GM23338 (cell line): ENCODE measurements around the gene ERP27. TPM values are rescaled to one million over a fixed set of nuclear protein-coding genes. Genes with fewer than 3 reads are reported as not detected.

Experiments used
- ATAC-seq: fragments of 200-7000 bp; cut with Tn5 transposase; 3 replicates; pipeline ENCODE4 v1.9.1; 2020
- DNase-seq: peaks from one replicate; pipeline ENCODE4 v3.0.0-alpha.2; 2015; ENCODE audit warnings: low spot score
- H2AFZ ChIP-seq: fragments of 200-600 bp; sonication (generic); 2 replicates; pipeline ENCODE4 v1.8.0; 2016; ENCODE audit warnings: antibody characterized with exemption, mild to moderate bottlenecking, moderate library complexity
- H3F3A ChIP-seq: fragments of 200-600 bp; sonication (generic); replicated peaks from 2 replicates; pipeline ENCODE4 v1.8.0; 2017; ENCODE audit warnings: antibody characterized with exemption, mixed run types, low read depth
- H3K27ac ChIP-seq: fragments of 200-600 bp; sonication (generic); 2 replicates; pipeline ENCODE4 v1.6.1; 2016; ENCODE audit warnings: low read depth
- H3K27me3 ChIP-seq: fragments of 200-600 bp; sonication (generic); 2 replicates; pipeline ENCODE4 v1.8.0; 2016; ENCODE audit warnings: mild to moderate bottlenecking, mixed run types, moderate library complexity; ENCODE audit not compliant: insufficient read depth
- H3K36me3 ChIP-seq: fragments of 200-600 bp; sonication (generic); 2 replicates; pipeline ENCODE4 v1.8.0; 2016; ENCODE audit warnings: mild to moderate bottlenecking; ENCODE audit not compliant: insufficient read depth
- H3K4me1 ChIP-seq: fragments of 200-600 bp; sonication (generic); 2 replicates; pipeline ENCODE4 v1.8.0; 2016; ENCODE audit warnings: mild to moderate bottlenecking, moderate library complexity; ENCODE audit not compliant: insufficient read depth
- H3K4me2 ChIP-seq: fragments of 200-600 bp; sonication (generic); 2 replicates; pipeline ENCODE4 v1.7.1; 2017; ENCODE audit warnings: mixed run types
- H3K4me3 ChIP-seq: fragments of 200-600 bp; sonication (generic); 2 replicates; pipeline ENCODE4 v1.6.1; 2016; ENCODE audit warnings: mixed run types
- H3K79me2 ChIP-seq: fragments of 200-600 bp; sonication (generic); replicated peaks from 2 replicates; pipeline ENCODE4 v1.8.0; 2017; ENCODE audit warnings: mild to moderate bottlenecking; ENCODE audit not compliant: insufficient read depth
- H3K9me2 ChIP-seq: fragments of 200-600 bp; sonication (generic); 2 replicates; pipeline ENCODE4 v1.8.0; 2017; ENCODE audit not compliant: insufficient read depth
- H4K20me1 ChIP-seq: fragments of 200-600 bp; sonication (generic); replicated peaks from 2 replicates; pipeline ENCODE4 v1.8.0; 2017; ENCODE audit warnings: mild to moderate bottlenecking; ENCODE audit not compliant: insufficient read depth
- H3K27ac Mint-ChIP-seq: 2 replicates; pipeline ENCODE4 v1.8.0; 2020; ENCODE audit warnings: inconsistent platforms, mild to moderate bottlenecking, moderate library complexity, mixed read lengths
- H3K27me3 Mint-ChIP-seq: 3 replicates; pipeline ENCODE4 v1.8.0; 2022; ENCODE audit warnings: low read depth, mild to moderate bottlenecking, moderate library complexity, mixed read lengths, inconsistent platforms; ENCODE audit not compliant: insufficient read depth, poor library complexity
- H3K36me3 Mint-ChIP-seq: 3 replicates; pipeline ENCODE4 v1.8.0; 2021; ENCODE audit warnings: low read depth, mild to moderate bottlenecking, inconsistent platforms, moderate library complexity, mixed read lengths
- H3K4me1 Mint-ChIP-seq: 3 replicates; pipeline ENCODE4 v1.8.0; 2020; ENCODE audit warnings: mild to moderate bottlenecking, inconsistent platforms, mixed read lengths
- H3K4me3 Mint-ChIP-seq: 3 replicates; pipeline ENCODE4 v1.8.0; 2021; ENCODE audit warnings: moderate library complexity, mild to moderate bottlenecking, inconsistent platforms, mixed read lengths
- H3K9me3 Mint-ChIP-seq: 3 replicates; pipeline ENCODE4 v1.8.0; 2020; ENCODE audit warnings: moderate library complexity, mild to moderate bottlenecking, inconsistent platforms, mixed read lengths
- EZH2 ChIP-seq: fragments of 200-600 bp; sonication (generic); IDR thresholded peaks from one replicate; pipeline ENCODE4 v1.8.0; 2017; ENCODE audit warnings: antibody characterized with exemption, mild to moderate bottlenecking, low read depth; ENCODE audit not compliant: unreplicated experiment
- EZH2phosphoT487 ChIP-seq: fragments of 200-600 bp; sonication (generic); IDR thresholded peaks from one replicate; pipeline ENCODE4 v1.8.1; 2018; ENCODE audit warnings: antibody characterized with exemption; ENCODE audit not compliant: unreplicated experiment
- JUNB ChIP-seq: IDR thresholded peaks from one replicate; pipeline ENCODE4 v1.6.1; 2016; ENCODE audit warnings: antibody characterized with exemption; ENCODE audit not compliant: unreplicated experiment
- NANOG ChIP-seq: IDR thresholded peaks from 2 replicates; pipeline ENCODE4 v1.6.1; 2016; ENCODE audit warnings: antibody characterized with exemption, borderline replicate concordance
- REST ChIP-seq: IDR thresholded peaks from one replicate; pipeline ENCODE4 v1.6.1; 2018; ENCODE audit warnings: antibody characterized with exemption; ENCODE audit not compliant: unreplicated experiment
- STAT1 ChIP-seq: IDR thresholded peaks from one replicate; pipeline ENCODE4 v1.6.1; 2016; ENCODE audit warnings: antibody characterized with exemption; ENCODE audit not compliant: unreplicated experiment
- ZNF114 ChIP-seq: fragments of 250-450 bp; sonication (Bioruptor Pico); IDR thresholded peaks from 2 replicates; pipeline ENCODE4 v1.5.0; 2020; ENCODE audit warnings: mild to moderate bottlenecking, moderate library complexity
- ZNF331 ChIP-seq: fragments of 250-450 bp; sonication (Bioruptor Pico); IDR thresholded peaks from 2 replicates; pipeline ENCODE4 v1.5.0; 2020; ENCODE audit warnings: low read depth, mild to moderate bottlenecking, moderate library complexity
- ZNF462 ChIP-seq: fragments of 250-450 bp; sonication (Bioruptor Pico); IDR thresholded peaks from 2 replicates; pipeline ENCODE4 v1.5.0; 2020; ENCODE audit warnings: mild to moderate bottlenecking, moderate library complexity
- polyA plus RNA-seq: library from polyadenylated mRNA; unstranded; fragments of >200 nt; fragmentation: Nextera tagmentation; extraction: Ambion mirVana; gene quantifications from 2 replicates; pipeline ENCODE4 v1.2.1, GENCODE V29; 2016
- total RNA-seq: library from RNA; depleted of rRNA; stranded (reverse); fragments of >200 nt; shearing (Covaris generic); gene quantifications from 2 replicates; pipeline ENCODE4 v1.2.3, GENCODE V29; 2014

Gene ERP27
- total and polyA plus RNA-seq, 2 experiments from 2014 or later: not detected

GRCh38 chr12:14880890-14881453, 57.4 kb downstream of the ERP27 start (continued):
- TF ChIP-seq REST: no peak
- no peak for TF ChIP-seq STAT1
- TF ChIP-seq EZH2phosphoT487: no peak
- no peak for TF ChIP-seq ZNF331 (CRISPR knock-in tag)
- no peak for TF ChIP-seq JUNB
- TF ChIP-seq EZH2: no peak

GRCh38 chr12:14879222-14879933, 59.0 kb downstream of the ERP27 start:
- no peak overlapping the region for H3K27ac ChIP-seq
- DNase-seq (no peak), ATAC-seq (no peak)
- peak overlapping the region; percentile 49; the same call in 1 of the 2 replicates for H2AFZ ChIP-seq
- H3K4me1 ChIP-seq: no peaks in the 10 kb centered on the region
- Mint-ChIP-seq H3K36me3 (no peaks in the 10 kb centered on the region), H3K9me3 (no peaks in the 10 kb centered on the region), H3K4me1 (no peaks in the 10 kb centered on the region), H3K27me3 (no peaks in the 10 kb centered on the region), H3K4me3 (no peak overlapping the region), H3K27ac (no peak overlapping the region)
- H3K4me2 ChIP-seq: no peak overlapping the region
- no peaks in the 10 kb centered on the region for H3K27me3 ChIP-seq
- H4K20me1 ChIP-seq: no peaks in the 10 kb centered on the region
- H3F3A ChIP-seq: no peaks in the 10 kb centered on the region
- H3K4me3 ChIP-seq: no peak overlapping the region
- no peaks in the 10 kb centered on the region for H3K36me3 ChIP-seq
- H3K79me2 ChIP-seq: no peaks in the 10 kb centered on the region
- no peaks in the 10 kb centered on the region for H3K9me2 ChIP-seq
- no peak for TF ChIP-seq NANOG
- no peak for TF ChIP-seq REST
- TF ChIP-seq STAT1: no peak
- TF ChIP-seq JUNB: no peak
- no peak for TF ChIP-seq EZH2phosphoT487
- no peak for TF ChIP-seq ZNF331 (CRISPR knock-in tag)
- TF ChIP-seq EZH2: no peak
- no peak for TF ChIP-seq ZNF462
- no peak for TF ChIP-seq ZNF114 (CRISPR knock-in tag)
